B cell (primary cell): ENCODE measurements around the gene CBX4.

ENCODE experiments used
- CTCF ChIP-seq: fragments of 200-600 bp; IDR thresholded peaks from one replicate; pipeline ENCODE4 v1.8.0; 2022; ENCODE audit warnings: antibody characterized with exemption, mild to moderate bottlenecking
- EZH2 ChIP-seq: IDR thresholded peaks from 2 replicates; pipeline ENCODE4 v1.6.1; 2012; ENCODE audit warnings: borderline replicate concordance, low read depth, mild to moderate bottlenecking, moderate library complexity, low read length; ENCODE audit not compliant: insufficient read depth, poor library complexity, severe bottlenecking

GRCh38 chr17:79796763-79797491, 42.3 kb downstream of the CBX4 start, which contains the start of gene CBX8:
- no peak for TF ChIP-seq CTCF
- TF ChIP-seq EZH2 = no peak
